Central memory CD8-positive, alpha-beta T cell (primary cell): ENCODE results near the gene HOXB13.

Experiments used
- ATAC-seq: fragments of 150-1000 bp; cut with Tn5 transposase; replicated peaks from 2 replicates; pipeline ENCODE4 v1.10.0; 2022; ENCODE audit warnings: mild to moderate bottlenecking, moderate FRiP score, moderate number of reproducible peaks; ENCODE audit not compliant: poor library complexity, severe bottlenecking; ENCODE audit errors: extremely low read depth
- DNase-seq, 2 donors: peaks; one replicate each; pipeline ENCODE4 v3.0.0; 2021; ENCODE audit warnings: low spot score in 2 of 2
- H3K27ac Mint-ChIP-seq: one replicate; pipeline ENCODE4 v1.8.0; 2022; ENCODE audit warnings: low read depth, mild to moderate bottlenecking, moderate library complexity, mixed read lengths
- H3K27me3 Mint-ChIP-seq: one replicate; pipeline ENCODE4 v1.8.0; 2022; ENCODE audit warnings: mixed read lengths
- H3K36me3 Mint-ChIP-seq: one replicate; pipeline ENCODE4 v1.8.0; 2022; ENCODE audit warnings: mild to moderate bottlenecking, moderate library complexity, mixed read lengths; ENCODE audit not compliant: insufficient read depth
- H3K4me1 Mint-ChIP-seq: one replicate; pipeline ENCODE4 v1.8.0; 2022; ENCODE audit warnings: mixed read lengths
- H3K4me3 Mint-ChIP-seq: one replicate; pipeline ENCODE4 v1.8.0; 2022; ENCODE audit warnings: mild to moderate bottlenecking, moderate library complexity, mixed read lengths
- H3K9me3 Mint-ChIP-seq: one replicate; pipeline ENCODE4 v1.8.0; 2022; ENCODE audit warnings: mixed read lengths

Gene HOXB13

DNA sequence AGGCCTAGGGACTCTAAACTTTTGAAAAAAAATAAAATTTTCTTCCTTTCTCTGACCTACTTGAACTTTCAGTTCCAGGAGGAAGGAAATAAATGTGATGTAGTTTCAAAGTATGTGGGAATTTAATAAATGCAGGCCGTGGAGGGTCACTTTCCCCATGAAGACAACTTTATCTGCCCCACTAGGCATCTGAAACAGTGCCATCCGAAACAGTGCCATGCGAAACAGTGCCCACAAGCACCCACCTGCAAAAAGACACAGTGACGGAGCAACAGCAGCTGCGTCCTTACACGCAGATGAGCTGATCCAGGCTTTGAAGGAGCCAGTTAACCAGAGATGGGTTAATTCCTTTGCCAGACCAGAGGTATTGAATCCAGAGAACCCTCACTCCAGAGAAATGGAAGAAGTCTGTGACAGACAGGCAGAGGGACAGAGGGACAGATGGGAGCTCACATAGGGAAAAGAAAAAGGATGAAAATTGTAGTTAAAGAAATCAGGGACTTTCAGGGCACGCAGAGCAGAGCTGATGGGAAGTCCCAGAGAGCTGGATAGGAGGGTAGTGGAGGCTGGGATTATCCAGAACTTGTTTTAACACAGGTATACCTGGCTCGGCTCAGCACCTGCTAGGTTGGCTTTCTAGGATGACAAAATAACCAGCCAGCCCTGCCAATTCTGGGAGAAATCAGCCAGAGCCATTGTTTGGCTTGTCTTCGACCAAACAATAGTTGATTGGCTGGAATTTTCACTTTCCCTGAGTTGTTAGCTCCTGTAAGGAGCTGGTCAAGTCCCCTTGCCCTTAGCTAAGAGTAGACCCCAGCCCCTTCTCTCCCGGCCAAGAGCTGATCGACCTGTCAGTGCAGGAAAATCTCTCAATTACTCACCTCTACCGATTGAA, 17.1 kb upstream of the HOXB13 start:
- Mint-ChIP-seq H3K27me3 (peaks cover 98% of the 10 kb centered on the region), H3K9me3 (no peaks in the 10 kb centered on the region), H3K27ac (no peak overlapping the region), H3K36me3 (peaks cover 16% of the 10 kb centered on the region), H3K4me1 (peaks cover 10% of the 10 kb centered on the region), H3K4me3 (no peak overlapping the region)
- DNase-seq (no peak), ATAC-seq (no peak)

DNA sequence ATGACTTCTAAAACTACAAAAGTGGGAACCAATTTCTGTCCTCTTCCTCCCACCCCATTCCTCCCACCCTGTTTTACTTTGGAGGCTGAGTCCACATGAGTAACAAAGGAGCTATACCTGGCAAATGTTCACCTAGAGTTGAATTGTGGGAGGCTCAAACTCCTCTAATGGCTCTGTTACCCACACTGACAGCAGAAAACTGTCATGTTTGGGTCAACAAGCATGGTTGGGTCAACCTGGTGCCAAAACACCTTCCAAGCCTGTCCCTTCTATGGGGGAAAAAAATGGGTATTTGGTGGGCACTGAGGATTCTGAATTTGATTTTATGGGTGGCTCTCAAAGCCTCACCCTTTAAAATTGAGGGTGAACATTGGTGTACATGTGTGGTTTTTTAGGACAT, 12.0 kb upstream of the HOXB13 start:
- no peaks in the 10 kb centered on the region for H3K9me3 Mint-ChIP-seq
- ATAC-seq, result no peak
- H3K4me3 Mint-ChIP-seq, result no peak overlapping the region
- no peak overlapping the region for H3K27ac Mint-ChIP-seq
- H3K36me3 Mint-ChIP-seq, result peaks cover 6% of the 10 kb centered on the region
- H3K4me1 Mint-ChIP-seq, result peaks cover 11% of the 10 kb centered on the region
- DNase-seq, result no peak
- peaks cover 99% of the 10 kb centered on the region for H3K27me3 Mint-ChIP-seq

DNA sequence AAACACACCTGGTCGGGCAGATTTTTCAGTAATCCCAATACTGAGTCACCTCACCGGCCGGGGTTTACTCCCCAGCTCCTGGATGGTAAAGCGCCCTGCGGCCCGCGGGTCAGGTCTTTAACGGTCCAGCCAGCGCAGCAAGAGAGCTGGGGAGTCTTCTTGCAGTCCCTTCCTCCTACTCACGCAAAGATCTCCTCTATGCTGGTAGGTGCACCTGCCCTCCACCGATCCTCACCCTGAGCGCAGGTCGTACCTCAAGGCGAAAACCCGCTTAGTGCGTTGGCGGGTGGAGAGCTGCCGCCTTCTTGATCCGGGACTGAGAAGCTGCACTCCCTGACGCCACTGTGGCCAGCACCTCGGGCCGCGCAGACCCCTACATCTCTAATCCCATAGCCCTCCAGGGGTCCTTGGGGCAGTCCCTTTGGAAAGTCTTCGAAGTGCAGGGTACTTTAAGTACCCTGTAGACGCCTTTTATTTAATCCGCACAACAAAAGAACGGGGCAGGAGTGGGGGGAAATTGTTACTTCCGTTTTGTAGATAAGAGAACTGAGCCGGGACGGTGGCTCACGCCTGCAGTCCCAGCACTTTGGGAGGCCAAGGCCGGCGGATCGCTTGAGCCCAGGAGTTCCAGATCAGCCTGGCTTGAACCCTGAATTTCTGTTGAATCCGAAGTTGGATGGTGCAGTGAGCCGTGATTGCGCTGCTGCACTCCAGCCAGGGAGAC, 10.4 kb upstream of the HOXB13 start:
- peak overlapping the region; percentile 50 for H3K4me3 Mint-ChIP-seq
- H3K36me3 Mint-ChIP-seq, result peaks cover 4% of the 10 kb centered on the region
- DNase-seq, result no peak
- no peak for ATAC-seq
- H3K4me1 Mint-ChIP-seq, result peaks cover 14% of the 10 kb centered on the region
- peaks cover 99% of the 10 kb centered on the region for H3K27me3 Mint-ChIP-seq
- H3K9me3 Mint-ChIP-seq, result no peaks in the 10 kb centered on the region
- peak overlapping the region; percentile 61 for H3K27ac Mint-ChIP-seq

DNA sequence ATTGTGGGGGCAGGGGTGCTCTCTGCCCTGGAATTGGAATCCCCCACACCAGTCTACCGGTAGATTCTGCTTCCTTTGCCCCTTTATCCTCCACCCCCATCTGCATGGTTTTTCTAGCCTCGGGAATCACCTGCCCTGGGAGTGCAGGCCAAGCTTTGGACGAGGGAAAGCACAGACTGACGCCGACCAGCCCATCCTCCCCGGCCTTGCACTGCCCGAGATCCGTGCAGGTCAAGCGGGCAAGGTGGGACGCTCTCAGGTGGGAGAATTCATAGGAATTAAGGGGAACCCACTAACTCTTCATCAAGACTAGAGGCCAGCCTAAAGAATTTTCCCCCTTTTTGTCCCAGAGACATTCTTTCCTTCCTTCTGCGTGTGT, 9.9 kb upstream of the HOXB13 start:
- peaks cover 99% of the 10 kb centered on the region for H3K27me3 Mint-ChIP-seq
- H3K9me3 Mint-ChIP-seq, result no peaks in the 10 kb centered on the region
- no peak overlapping the region for H3K27ac Mint-ChIP-seq
- H3K4me1 Mint-ChIP-seq, result peaks cover 20% of the 10 kb centered on the region
- H3K36me3 Mint-ChIP-seq, result peaks cover 6% of the 10 kb centered on the region
- no peak for DNase-seq
- H3K4me3 Mint-ChIP-seq, result no peak overlapping the region
- no peak for ATAC-seq

- no peak for ATAC-seq
- DNase-seq, result no peak
- H3K9me3 Mint-ChIP-seq, result no peaks in the 10 kb centered on the region
Observed at GRCh38 chr17:48737330-48738043, 8.9 kb upstream of the HOXB13 start.

GRCh38 chr17:48735062-48735351, 6.5 kb upstream of the HOXB13 start:
- H3K27ac Mint-ChIP-seq, result no peak overlapping the region
- H3K4me3 Mint-ChIP-seq, result no peak overlapping the region
- H3K36me3 Mint-ChIP-seq, result peaks cover 3% of the 10 kb centered on the region
- peaks cover 100% of the 10 kb centered on the region for H3K27me3 Mint-ChIP-seq
- no peaks in the 10 kb centered on the region for H3K9me3 Mint-ChIP-seq
- DNase-seq, result no peak
- ATAC-seq, result no peak
- peaks cover 27% of the 10 kb centered on the region for H3K4me1 Mint-ChIP-seq

More at GRCh38 chr17:48737330-48738043, 8.9 kb upstream of the HOXB13 start:
- peaks cover 26% of the 10 kb centered on the region for H3K4me1 Mint-ChIP-seq
- no peak overlapping the region for H3K27ac Mint-ChIP-seq
- H3K4me3 Mint-ChIP-seq, result no peak overlapping the region
- H3K36me3 Mint-ChIP-seq, result peaks cover 6% of the 10 kb centered on the region
- peaks cover 99% of the 10 kb centered on the region for H3K27me3 Mint-ChIP-seq

DNA sequence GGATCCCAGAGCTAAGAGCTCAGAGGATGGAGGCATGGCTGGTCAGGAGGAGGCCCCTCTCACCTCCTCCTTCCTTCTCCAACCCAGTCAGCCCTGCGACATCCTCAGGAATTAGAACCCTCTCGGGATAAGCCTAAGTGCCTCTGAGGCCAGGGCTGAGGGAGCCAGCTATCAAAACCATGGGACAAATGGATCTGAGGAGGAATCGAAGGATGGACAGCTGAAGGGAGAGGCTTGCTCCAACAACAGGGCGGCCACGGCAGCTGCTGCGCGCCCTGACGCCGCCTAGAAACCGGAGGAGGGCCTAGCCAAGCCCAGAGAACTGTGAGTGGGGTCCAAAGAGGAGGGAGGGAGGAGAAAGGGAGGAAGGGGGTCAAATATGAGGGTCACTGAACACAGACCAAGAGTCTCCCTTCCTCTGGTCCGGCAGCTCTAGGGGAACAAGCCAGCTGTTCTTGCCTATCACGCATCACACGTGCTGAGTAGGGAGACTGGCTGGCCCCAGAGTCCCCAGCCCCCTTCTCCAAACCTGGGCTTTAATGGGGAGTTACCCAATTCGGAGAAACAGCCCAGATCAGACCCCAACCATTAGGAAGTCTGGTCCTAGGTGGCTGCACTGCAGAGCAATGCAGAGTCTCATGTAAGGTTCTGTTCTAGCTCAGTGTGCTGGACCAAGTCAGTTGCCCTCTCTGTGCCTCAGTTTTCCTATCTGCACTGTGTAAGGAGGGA, 5.9 kb upstream of the HOXB13 start:
- ATAC-seq, result no peak
- Mint-ChIP-seq H3K4me3 (no peak overlapping the region), H3K9me3 (no peaks in the 10 kb centered on the region)

DNA sequence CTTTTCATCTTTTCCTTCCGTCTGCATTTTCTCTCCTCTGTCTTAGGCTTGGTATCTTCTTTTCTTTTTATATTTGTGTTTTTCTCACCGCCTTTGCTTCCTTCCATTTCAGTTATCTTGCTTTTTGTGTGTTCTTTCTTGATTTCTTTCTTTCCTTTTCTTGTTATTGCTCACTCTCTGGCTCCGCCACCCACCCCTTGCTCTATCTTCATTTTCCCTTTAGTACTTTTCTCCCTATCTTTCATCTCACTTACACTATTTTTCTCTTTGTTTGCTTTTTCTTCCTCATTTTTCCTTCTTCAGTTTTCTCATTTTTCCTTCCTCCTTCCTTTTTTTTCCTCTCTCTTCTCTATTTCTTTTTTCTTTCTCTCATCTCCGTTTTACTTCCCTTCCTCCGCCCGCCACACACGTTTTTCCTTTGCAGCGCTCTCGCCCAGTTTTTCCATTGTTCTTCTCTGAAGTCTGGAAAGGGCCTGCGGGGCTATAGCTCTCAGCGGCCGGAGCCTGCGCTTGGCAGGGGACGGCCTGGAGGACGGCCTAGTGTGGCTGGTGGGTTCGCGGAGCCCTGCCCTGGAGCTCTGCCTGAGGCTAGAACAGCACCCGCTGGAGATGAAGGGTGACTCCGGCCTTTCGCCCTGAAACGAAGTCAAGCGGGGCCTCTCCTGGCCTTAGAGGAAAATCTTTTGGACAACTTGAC, 5.2 kb upstream of the HOXB13 start:
- Mint-ChIP-seq H3K4me1 (peaks cover 24% of the 10 kb centered on the region), H3K27ac (no peak overlapping the region), H3K4me3 (peak overlapping the region; percentile 8), H3K36me3 (peaks cover 7% of the 10 kb centered on the region), H3K9me3 (no peaks in the 10 kb centered on the region), H3K27me3 (peaks cover 100% of the 10 kb centered on the region)
- DNase-seq (no peak), ATAC-seq (no peak)

More for the DNA sequence above, 5.9 kb upstream of the HOXB13 start:
- H3K36me3 Mint-ChIP-seq, result peaks cover 3% of the 10 kb centered on the region
- no peak overlapping the region for H3K27ac Mint-ChIP-seq
- DNase-seq, result no peak
- peaks cover 100% of the 10 kb centered on the region for H3K27me3 Mint-ChIP-seq
- H3K4me1 Mint-ChIP-seq, result peaks cover 27% of the 10 kb centered on the region

DNA sequence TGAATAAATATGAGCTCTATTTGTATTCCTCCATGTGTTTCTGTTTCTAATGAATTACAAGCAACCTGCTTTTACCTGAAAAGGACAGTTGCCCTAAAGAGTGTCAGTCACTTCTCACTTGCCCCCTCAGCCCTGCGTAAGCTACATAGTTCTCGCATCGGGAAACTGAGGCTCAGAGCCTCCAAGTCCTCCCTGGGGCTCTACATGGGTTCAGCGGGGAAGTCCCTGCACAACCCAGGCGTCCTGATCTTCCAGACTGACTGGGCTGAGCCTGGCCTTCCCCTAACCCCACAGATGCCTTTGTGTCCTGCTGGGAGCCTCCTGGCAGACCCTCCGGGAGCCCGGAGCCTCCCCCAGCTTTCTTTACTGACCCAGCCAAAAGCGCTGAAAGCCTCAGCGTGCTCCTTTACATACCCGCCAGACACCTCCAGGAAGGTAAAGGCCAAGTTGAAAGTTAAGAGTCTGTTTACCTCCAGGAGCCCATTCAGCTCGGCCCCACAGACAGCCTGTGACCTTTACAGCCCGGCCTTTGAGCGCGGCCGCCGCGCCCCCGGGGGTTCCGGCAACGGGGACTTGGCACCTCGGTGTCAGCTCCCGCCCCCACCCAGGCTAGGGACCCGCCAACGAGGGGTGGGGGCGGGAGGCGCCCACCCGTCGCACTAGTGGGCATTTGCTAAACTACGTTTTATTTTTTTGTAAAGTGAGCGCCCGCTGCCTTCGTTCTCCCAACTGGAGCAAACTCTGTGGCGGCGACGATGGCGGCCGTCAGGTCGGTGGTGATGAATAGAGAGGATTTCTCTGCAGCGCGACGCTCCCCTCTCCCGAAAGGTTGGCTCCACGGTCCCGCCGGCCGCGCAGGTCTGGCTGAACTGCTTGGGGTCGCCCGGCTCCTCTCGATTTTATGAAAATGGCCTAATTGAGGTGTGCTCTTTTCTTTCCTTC, 4.4 kb upstream of the HOXB13 start:
- Mint-ChIP-seq H3K27me3 (peaks cover 100% of the 10 kb centered on the region), H3K27ac (no peak overlapping the region), H3K9me3 (no peaks in the 10 kb centered on the region), H3K4me1 (peaks cover 28% of the 10 kb centered on the region), H3K4me3 (peak overlapping the region; percentile 8), H3K36me3 (peaks cover 13% of the 10 kb centered on the region)
- DNase-seq (no peak), ATAC-seq (no peak)

GRCh38 chr17:48731355-48731754, 2.8 kb upstream of the HOXB13 start:
- no peak overlapping the region for H3K27ac Mint-ChIP-seq

DNA sequence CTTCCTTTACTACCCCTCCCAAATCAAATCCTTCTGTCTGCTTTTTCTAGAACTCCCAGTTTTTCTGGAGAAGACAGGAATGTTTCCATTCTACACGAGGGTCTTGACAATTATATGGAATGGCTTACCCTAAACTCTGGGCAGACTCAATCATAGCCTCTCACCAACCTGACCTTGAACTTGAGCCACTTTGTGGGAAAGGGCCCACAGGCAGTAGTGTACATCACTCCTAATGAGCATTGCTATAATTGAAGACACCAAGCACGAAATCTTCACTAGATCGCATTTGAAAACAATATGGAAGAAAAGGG, 1.6 kb upstream of the HOXB13 start:
- Mint-ChIP-seq H3K4me3 (no peak overlapping the region), H3K9me3 (no peaks in the 10 kb centered on the region), H3K4me1 (peaks cover 33% of the 10 kb centered on the region), H3K27me3 (peaks cover 100% of the 10 kb centered on the region), H3K36me3 (peaks cover 16% of the 10 kb centered on the region), H3K27ac (no peak overlapping the region)
- ATAC-seq (no peak), DNase-seq (no peak)

More at GRCh38 chr17:48731355-48731754, 2.8 kb upstream of the HOXB13 start:
- DNase-seq (no peak), ATAC-seq (no peak)
- Mint-ChIP-seq H3K36me3 (peaks cover 13% of the 10 kb centered on the region), H3K27me3 (peaks cover 100% of the 10 kb centered on the region), H3K4me3 (no peak overlapping the region), H3K9me3 (no peaks in the 10 kb centered on the region), H3K4me1 (peaks cover 31% of the 10 kb centered on the region)
